Activated naive CD8-positive, alpha-beta T cell treated with anti-CD3 and anti-CD28 coated beads, Interleukin-2, amount 50 U/mL, for 24 hours (primary cell): ENCODE results near the gene CREBZF.

Experiments used
- ATAC-seq: fragments of 150-1000 bp; cut with Tn5 transposase; one replicate; pipeline ENCODE4 v1.10.0; 2021
- DNase-seq: peaks from one replicate; pipeline ENCODE4 v3.0.0; 2021
- H3K27ac Mint-ChIP-seq: one replicate; pipeline ENCODE4 v1.8.0; 2021; ENCODE audit warnings: mild to moderate bottlenecking, mixed read lengths
- H3K27me3 Mint-ChIP-seq: one replicate; pipeline ENCODE4 v1.8.0; 2021; ENCODE audit warnings: mixed read lengths
- H3K36me3 Mint-ChIP-seq: one replicate; pipeline ENCODE4 v1.8.0; 2021; ENCODE audit warnings: low read depth, mixed read lengths
- H3K4me1 Mint-ChIP-seq: one replicate; pipeline ENCODE4 v1.8.0; 2021; ENCODE audit warnings: mixed read lengths
- H3K4me3 Mint-ChIP-seq: one replicate; pipeline ENCODE4 v1.8.0; 2021; ENCODE audit warnings: mild to moderate bottlenecking, moderate library complexity, mixed read lengths
- H3K9me3 Mint-ChIP-seq: one replicate; pipeline ENCODE4 v1.8.0; 2021; ENCODE audit warnings: mixed read lengths

Gene CREBZF, protein sequence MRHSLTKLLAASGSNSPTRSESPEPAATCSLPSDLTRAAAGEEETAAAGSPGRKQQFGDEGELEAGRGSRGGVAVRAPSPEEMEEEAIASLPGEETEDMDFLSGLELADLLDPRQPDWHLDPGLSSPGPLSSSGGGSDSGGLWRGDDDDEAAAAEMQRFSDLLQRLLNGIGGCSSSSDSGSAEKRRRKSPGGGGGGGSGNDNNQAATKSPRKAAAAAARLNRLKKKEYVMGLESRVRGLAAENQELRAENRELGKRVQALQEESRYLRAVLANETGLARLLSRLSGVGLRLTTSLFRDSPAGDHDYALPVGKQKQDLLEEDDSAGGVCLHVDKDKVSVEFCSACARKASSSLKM

DNA sequence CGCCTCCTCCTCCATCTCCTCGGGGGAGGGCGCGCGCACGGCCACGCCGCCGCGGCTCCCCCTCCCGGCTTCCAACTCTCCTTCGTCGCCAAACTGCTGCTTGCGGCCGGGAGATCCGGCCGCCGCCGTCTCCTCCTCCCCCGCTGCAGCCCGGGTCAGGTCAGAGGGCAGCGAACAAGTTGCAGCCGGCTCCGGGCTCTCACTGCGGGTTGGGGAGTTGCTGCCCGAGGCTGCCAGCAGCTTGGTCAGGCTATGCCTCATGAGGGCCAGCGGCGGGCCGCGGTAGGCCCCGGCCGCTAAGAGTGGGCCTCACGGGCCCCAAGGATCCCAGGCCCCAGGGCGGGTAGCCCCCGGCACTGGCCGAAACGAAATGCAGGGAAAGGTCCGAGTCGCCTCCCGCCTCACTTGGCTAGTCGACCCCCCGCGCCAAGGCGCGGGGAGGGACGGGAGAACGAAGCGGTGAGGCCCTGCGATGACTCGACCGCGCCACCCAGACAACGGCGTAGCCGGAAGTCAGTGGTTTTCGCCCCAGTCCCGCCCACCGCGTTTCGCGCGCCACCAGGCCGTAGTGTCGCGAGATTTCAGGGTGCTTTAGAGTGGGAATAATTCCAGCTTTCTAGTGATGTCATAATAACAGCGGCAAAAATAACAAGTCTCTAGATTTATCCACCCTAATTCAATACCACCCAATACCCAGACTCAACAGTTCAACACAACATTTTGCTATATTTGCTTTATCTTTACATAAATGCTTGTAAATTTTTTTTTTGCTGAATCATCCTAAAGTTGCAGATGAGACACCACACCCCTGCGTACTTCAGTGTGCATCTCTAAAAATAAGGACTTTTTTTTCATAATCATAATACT lies at the start of gene CREBZF:
Gene CREBZF, minus strand, starts transcription at position 515 of the 867 bp plus-strand sequence. Its CDS starts 254 bp downstream, at position 261.
- DNase-seq (peak; percentile 97), ATAC-seq (peak; percentile 93)
- Mint-ChIP-seq H3K36me3 (peaks cover 35% of the 10 kb centered on the region), H3K27me3 (no peaks in the 10 kb centered on the region), H3K27ac (peak within 1 kb of the TSS; percentile 89), H3K4me1 (peaks cover 35% of the 10 kb centered on the region), H3K4me3 (peak within 1 kb of the TSS; percentile 93), H3K9me3 (no peaks in the 10 kb centered on the region)

DNA sequence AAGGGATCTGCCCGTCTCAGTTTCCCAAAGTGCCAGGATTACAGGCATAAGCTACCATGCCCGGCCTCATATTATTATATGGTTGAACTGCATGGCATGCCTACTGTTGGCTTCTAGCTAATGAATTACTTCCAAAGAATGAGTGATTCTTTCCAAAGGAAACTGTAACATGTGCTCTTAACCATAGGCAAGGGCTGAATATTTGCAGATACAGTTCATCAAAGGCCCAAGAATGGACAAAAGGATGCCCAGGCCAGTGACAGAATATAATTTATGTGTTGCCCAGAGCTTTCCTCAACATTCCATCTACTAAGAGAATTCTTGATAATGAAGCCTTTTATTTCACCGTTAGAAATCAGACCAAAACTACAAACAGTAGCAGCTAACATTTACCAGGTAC lies 48.0 kb upstream of the CREBZF start:
- DNase-seq = no peak
- Mint-ChIP-seq H3K36me3 (no peaks in the 10 kb centered on the region), H3K4me3 (no peak overlapping the region), H3K27ac (no peak overlapping the region), H3K27me3 (no peaks in the 10 kb centered on the region), H3K4me1 (peaks cover 9% of the 10 kb centered on the region), H3K9me3 (no peaks in the 10 kb centered on the region)
- ATAC-seq = no peak

DNA sequence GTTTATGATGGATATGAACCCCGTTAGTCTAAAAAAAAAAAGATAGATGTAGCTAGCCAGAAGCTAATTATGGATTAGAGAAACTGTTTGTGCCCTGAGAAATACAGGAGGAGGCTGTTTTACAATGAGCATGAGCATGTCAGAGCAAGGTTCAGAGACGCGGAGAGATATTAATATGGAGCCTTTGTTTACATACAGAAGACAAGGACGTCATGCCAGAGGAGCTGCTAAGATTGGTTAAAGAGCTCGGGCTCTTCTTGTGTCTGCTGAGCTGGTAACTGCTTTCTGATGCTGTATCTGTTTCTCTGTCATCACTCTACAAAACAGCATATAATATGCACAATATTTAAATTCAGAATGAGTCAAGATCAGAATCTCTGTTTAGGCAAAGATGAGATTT lies 46.0 kb upstream of the CREBZF start:
- Mint-ChIP-seq H3K36me3 (no peaks in the 10 kb centered on the region), H3K9me3 (no peaks in the 10 kb centered on the region), H3K27ac (no peak overlapping the region), H3K4me3 (no peak overlapping the region), H3K4me1 (no peaks in the 10 kb centered on the region), H3K27me3 (no peaks in the 10 kb centered on the region)
- ATAC-seq = no peak
- DNase-seq = no peak

DNA sequence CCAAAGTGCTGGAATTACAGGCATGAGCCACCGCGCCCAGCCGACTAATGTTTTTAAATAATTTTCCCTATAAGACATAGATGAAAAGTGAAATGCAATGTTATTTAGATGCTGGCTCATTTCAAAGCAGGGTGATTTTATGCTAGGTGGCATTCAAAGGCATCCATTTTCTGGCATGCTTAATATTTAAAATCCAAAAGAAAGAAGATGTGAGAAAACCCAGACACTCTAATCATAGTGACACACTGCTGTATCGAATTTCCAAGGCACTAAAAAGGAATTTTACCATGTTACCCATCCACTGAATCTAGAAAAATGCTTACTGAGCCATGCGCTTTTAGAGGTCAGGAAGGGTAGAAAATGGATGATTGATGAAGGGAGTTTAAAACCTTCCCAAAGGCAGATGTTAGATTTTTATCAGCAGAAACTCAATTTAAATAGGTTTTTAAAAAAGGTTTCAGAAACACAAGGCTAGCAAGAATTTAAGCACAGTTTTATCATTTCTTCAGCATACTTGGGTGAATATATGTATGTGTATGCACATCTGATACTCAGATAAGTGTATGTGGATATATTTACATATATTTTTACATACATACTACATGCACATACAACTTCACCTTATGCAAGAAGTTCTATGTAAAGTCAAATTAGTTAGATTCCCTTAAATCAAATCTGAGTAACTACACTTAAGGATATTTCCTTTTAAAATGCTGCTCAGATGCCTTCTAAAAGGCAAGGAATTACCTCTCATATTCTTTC lies 45.2 kb upstream of the CREBZF start:
- no peak overlapping the region for H3K4me3 Mint-ChIP-seq
- H3K9me3 Mint-ChIP-seq = no peaks in the 10 kb centered on the region
- ATAC-seq = no peak
- H3K36me3 Mint-ChIP-seq = no peaks in the 10 kb centered on the region
- no peak for DNase-seq
- H3K27ac Mint-ChIP-seq = no peak overlapping the region
- no peaks in the 10 kb centered on the region for H3K4me1 Mint-ChIP-seq
- no peaks in the 10 kb centered on the region for H3K27me3 Mint-ChIP-seq

DNA sequence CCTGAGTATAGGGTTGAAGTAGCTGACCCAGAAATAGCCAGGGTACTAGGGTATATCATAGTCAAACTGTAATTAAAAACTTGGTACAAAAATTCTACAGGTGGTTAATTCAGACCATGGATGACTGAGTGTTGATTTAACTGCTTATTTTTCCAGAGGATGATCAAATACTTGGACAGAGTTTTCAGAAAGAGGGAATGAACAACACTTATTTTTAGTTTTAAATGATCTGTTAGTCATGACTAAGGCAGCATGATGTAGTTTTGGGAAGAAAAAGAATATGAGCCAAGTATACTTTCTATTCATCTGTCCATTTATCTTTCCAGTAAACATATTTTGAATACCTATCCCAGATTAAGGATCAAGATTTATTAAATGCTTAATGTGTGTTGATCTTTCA lies 40.9 kb upstream of the CREBZF start:
- peaks cover under 1% of the 10 kb centered on the region for H3K4me1 Mint-ChIP-seq
- no peak overlapping the region for H3K4me3 Mint-ChIP-seq
- peaks cover 2% of the 10 kb centered on the region for H3K36me3 Mint-ChIP-seq
- DNase-seq (no peak), ATAC-seq (no peak)
- no peaks in the 10 kb centered on the region for H3K27me3 Mint-ChIP-seq
- no peaks in the 10 kb centered on the region for H3K9me3 Mint-ChIP-seq
- H3K27ac Mint-ChIP-seq = no peak overlapping the region

DNA sequence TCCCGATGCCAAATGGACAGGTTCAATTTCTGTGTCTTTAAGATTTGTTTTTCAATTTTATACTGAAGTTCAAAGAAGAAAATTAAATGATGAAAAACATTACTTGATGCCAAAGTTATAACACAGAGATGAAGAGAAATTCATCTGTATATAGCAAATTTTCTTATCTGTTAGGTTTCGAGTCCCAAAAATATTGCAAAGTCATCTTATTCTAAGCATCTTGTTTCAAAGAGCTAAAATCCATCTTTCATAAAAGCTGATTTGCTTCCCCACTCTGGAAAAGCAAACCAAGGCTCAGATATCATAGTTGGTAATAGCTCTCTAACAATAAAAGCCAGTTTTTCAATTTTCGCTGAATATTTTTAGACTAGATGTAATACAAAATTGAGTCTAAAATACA lies 40.0 kb upstream of the CREBZF start:
- no peaks in the 10 kb centered on the region for H3K9me3 Mint-ChIP-seq
- ATAC-seq = no peak
- H3K27me3 Mint-ChIP-seq = no peaks in the 10 kb centered on the region
- no peak for DNase-seq
- H3K36me3 Mint-ChIP-seq = peaks cover 2% of the 10 kb centered on the region
- no peak overlapping the region for H3K4me3 Mint-ChIP-seq
- no peak overlapping the region for H3K27ac Mint-ChIP-seq
- peaks cover 8% of the 10 kb centered on the region for H3K4me1 Mint-ChIP-seq

DNA sequence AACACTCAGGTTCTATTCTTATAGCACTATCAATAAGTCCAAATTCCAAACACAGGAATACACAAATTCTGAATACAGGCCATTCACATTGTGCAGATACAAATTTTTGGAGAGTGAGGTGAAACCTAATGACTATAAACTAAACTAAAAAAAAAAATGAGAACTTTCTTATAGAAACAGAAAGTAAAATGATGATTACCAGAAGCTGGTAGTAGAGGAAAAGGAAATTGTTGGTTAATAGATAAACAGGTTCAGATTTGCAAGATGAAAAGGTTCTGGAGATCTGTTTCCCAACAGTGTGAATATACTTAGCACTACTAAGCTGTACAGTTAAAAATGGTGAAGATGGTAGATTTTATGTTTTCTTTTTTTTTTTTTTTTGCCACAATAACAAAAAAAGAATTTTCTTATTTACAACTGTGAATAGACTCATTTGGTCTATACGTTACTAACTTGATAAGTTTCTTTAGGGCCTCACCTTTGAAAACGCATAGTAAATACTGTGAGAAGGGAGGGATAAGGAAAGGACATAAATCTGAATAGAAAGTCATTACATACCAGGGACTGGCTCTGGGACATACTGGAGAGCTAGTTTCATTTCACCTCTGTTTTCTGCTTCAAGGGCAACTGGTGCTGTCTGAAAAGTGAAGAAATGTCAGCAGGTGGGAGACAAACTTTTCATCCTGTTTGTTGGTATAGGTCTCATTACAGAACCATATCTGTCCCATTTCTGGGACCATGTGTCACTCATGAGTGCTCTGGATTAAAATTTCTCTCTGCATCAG lies 35.2 kb upstream of the CREBZF start:
- Mint-ChIP-seq H3K4me3 (peak overlapping the region; percentile 35), H3K27ac (peak overlapping the region; percentile 66), H3K9me3 (no peaks in the 10 kb centered on the region), H3K36me3 (peaks cover 2% of the 10 kb centered on the region), H3K4me1 (peaks cover 25% of the 10 kb centered on the region), H3K27me3 (no peaks in the 10 kb centered on the region)
- DNase-seq (no peak), ATAC-seq (no peak)

DNA sequence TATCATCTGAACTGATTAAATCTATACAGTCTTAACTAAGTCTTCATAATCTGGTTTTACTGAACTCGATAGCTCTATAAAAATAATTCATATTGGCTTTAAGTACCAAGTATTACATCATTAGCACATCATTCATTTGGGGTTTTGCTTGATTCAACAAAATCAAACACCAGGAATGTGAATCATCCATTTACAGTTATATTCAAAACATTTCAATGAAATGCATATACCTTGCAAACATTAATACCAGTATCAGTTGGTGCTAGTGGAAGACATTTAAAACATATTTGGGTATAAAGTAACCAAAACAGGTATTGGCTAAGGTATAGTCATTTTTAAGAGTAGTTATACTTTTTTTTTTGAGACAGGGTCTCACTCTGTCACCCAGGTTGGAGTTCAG lies 33.3 kb upstream of the CREBZF start:
- H3K4me3 Mint-ChIP-seq = no peak overlapping the region
- H3K9me3 Mint-ChIP-seq = no peaks in the 10 kb centered on the region
- H3K4me1 Mint-ChIP-seq = peaks cover 25% of the 10 kb centered on the region
- no peak for DNase-seq
- no peak overlapping the region for H3K27ac Mint-ChIP-seq
- H3K36me3 Mint-ChIP-seq = no peaks in the 10 kb centered on the region
- ATAC-seq = no peak
- no peaks in the 10 kb centered on the region for H3K27me3 Mint-ChIP-seq

DNA sequence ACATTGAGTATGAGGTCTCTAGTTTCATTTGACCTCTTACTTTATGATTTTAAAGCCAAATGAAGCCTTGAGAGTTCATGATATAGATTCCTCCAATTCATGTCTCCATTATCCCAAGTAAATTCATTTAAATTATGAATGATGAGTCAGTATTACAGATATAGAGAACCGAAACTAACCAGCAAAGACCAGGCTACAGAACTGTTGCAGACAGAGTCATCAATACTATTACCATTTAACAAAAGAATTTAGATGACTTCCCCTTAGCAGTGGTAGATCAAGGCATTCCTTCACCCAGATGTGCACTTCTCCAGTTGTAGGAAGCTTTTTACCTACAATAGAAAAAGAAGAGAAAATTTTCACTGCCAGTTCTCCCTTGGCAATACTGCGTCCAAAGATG lies 32.8 kb upstream of the CREBZF start:
- Mint-ChIP-seq H3K27ac (no peak overlapping the region), H3K27me3 (no peaks in the 10 kb centered on the region), H3K4me1 (peaks cover 25% of the 10 kb centered on the region), H3K9me3 (no peaks in the 10 kb centered on the region), H3K36me3 (no peaks in the 10 kb centered on the region), H3K4me3 (no peak overlapping the region)
- peak; percentile 36 for ATAC-seq
- DNase-seq = no peak

DNA sequence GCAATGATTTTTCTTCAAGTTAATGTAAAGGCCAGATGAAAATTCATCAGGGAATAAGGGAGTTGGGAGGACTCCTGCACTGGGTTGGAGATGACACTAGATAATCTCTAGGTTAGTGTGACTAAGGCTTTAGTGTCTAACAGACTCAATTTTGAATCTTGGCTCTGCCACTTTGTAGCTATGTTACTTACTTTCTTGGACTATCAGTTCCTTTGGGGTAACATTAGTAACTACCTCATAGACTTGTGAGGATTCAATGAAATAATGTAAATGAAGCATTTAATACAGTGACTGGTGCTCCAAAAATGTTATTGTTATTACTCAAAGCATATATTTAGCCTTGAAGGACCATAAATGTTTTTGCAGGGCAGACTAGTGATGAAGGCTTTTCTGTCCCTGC lies 30.6 kb upstream of the CREBZF start:
- H3K36me3 Mint-ChIP-seq = no peaks in the 10 kb centered on the region
- H3K27ac Mint-ChIP-seq = no peak overlapping the region
- DNase-seq = no peak
- H3K27me3 Mint-ChIP-seq = no peaks in the 10 kb centered on the region
- ATAC-seq = no peak
- H3K9me3 Mint-ChIP-seq = no peaks in the 10 kb centered on the region
- peaks cover 23% of the 10 kb centered on the region for H3K4me1 Mint-ChIP-seq
- H3K4me3 Mint-ChIP-seq = no peak overlapping the region

DNA sequence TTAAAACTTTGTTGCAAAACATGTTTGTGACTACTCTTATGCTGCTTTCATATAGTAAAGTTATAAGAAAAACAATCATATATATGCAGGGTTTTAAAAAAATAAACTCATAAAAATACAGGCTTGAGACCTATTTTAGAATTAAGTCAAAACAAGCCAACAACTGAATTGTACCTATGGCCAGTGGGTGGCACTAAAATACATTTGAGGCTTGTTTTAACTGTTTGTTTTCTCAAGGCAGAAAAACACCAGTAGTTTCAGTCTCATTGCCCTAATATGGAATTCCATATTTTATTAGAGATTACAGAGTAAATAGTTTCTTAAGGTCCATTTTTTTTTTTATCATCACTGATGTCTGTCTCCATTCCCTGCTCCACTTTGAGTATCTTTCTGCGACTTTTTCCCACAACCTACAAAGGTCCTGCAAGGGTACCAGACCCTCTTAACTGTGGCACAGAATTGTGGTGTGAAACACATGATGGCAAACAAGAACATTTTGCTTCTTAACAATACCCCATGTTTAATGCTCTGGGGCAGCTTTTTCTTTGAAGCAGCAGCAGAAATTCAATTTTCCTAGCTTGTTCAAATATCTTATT lies 29.6 kb upstream of the CREBZF start:
- H3K9me3 Mint-ChIP-seq = no peaks in the 10 kb centered on the region
- no peak overlapping the region for H3K27ac Mint-ChIP-seq
- no peak overlapping the region for H3K4me3 Mint-ChIP-seq
- H3K36me3 Mint-ChIP-seq = no peaks in the 10 kb centered on the region
- ATAC-seq (no peak), DNase-seq (no peak)
- H3K4me1 Mint-ChIP-seq = peaks cover 12% of the 10 kb centered on the region
- H3K27me3 Mint-ChIP-seq = no peaks in the 10 kb centered on the region

DNA sequence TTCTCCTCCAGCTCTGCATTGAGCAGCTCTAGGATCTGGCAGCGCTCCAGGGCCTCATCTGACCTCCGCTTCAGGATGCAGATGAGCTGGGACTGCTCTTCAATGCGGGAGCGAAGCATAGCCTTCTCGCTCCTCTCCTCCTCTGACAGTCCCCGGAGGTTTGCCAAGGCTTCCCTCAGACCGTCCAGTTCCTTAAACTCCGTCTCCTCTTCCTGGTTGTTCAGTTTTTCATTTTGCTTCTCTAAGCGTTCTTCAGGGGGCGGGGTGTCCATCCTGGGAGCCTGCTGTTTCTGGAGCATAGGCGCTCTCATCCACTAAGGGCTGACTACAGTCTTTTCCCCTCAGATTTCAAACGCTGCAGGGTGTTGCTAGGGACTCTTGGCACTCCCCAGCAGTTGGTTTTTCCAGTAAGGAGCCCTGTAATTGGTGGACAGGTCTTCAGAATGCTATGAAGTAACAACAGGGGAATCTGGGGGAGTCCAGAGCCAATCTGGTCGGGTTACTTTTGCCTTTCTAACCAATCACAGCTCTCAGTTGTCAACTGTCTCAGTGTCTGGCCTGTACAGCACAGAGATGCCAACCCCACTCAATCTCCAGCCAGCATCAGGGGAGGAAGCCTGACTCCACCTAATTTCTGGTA lies 21.0 kb upstream of the CREBZF start, which contains the start of gene CCDC89:
Gene CCDC89, minus strand, starts transcription at position 376 of the 640 bp plus-strand sequence. Its CDS starts 65 bp downstream, at position 311.
- ATAC-seq (no peak), DNase-seq (no peak)
- Mint-ChIP-seq H3K27ac (no peak within 1 kb of the TSS), H3K27me3 (no peaks in the 10 kb centered on the region), H3K36me3 (no peaks in the 10 kb centered on the region), H3K9me3 (no peaks in the 10 kb centered on the region), H3K4me3 (no peak within 1 kb of the TSS), H3K4me1 (peaks cover 8% of the 10 kb centered on the region)

DNA sequence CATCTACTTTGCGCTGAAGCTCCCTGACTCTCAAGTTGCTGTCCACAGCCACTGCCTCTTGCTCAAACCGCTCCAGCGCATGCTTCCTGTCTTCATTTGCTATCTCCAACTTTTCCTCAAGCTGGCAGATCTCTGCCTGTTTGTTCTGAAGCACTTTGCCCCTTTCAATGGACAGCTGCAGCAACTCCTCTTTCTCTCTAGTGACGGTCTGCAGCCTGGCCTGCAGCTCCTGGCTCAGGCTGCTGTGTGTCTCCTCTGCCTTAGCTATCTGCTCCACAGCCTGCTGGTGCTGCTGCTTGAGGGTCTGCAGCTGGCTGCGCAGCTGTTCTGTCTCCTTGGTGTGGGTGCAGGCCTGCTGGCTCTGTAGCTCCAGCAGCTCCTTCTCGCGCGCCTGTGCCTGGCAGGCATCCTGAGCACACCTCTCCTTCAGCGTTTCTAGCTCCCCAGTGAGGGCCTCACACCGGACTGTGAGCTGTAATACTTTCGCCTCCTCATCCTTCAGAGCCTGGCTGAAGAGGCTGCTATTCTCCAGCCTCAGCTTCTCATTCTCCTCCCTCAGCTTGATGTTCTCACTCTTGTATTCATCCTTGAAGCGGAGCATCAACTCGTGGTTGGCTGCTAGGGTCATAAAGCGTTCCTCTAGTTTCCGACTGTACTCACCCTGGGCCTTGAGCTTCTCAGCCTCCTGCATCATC lies 20.3 kb upstream of the CREBZF start:
- H3K27me3 Mint-ChIP-seq = peaks cover 2% of the 10 kb centered on the region
- H3K4me3 Mint-ChIP-seq = no peak overlapping the region
- no peak overlapping the region for H3K27ac Mint-ChIP-seq
- ATAC-seq (no peak), DNase-seq (no peak)
- H3K9me3 Mint-ChIP-seq = no peaks in the 10 kb centered on the region
- peaks cover 8% of the 10 kb centered on the region for H3K4me1 Mint-ChIP-seq
- no peaks in the 10 kb centered on the region for H3K36me3 Mint-ChIP-seq
